ENCODE measurements around the gene C16orf78. TPM values are rescaled to one million over a fixed set of nuclear protein-coding genes. Genes with fewer than 3 reads are reported as not detected.

Gene C16orf78
- total and polyA plus RNA-seq, 2 experiments from 2014 or later = not detected

- Histone ChIP-seq H3K79me2 (no peaks in the 10 kb centered on the region), H3K9me3 (ENCODE audit: low read depth) (no peaks in the 10 kb centered on the region), H3K4me3 (no peak overlapping the region), H3K9me2 (replicated peaks; ENCODE audit: insufficient read depth) (no peaks in the 10 kb centered on the region), H3K4me1 (ENCODE audit: insufficient read depth) (no peaks in the 10 kb centered on the region), H2AFZ (no peak overlapping the region), H3K27ac (no peak overlapping the region), H3K27me3 (peaks cover 13% of the 10 kb centered on the region), H4K20me1 (ENCODE audit: insufficient read depth, poor library complexity, severe bottlenecking) (no peaks in the 10 kb centered on the region), H3K36me3 (replicated peaks; ENCODE audit: insufficient read depth, low read depth) (no peaks in the 10 kb centered on the region), H3K4me2 (no peak overlapping the region)
- DNase-seq (ENCODE audit: low spot score) = no peak
- TF ChIP-seq CTCF (IDR thresholded peaks at IDR 0.05; ENCODE audit: poor library complexity) (no peak), EZH2phosphoT487 (IDR thresholded peaks at IDR 0.05; ENCODE audit: low read depth, severe bottlenecking, unreplicated experiment) (no peak), EZH2 (IDR thresholded peaks at IDR 0.05; ENCODE audit: borderline replicate concordance) (no peak)
- WGBS (ENCODE audit: low lambda C conversion rate, missing lambda C conversion rate) = 80% methylated on average over 5 of the region's 5 CpGs
Measured at GRCh38 chr16:49437344-49437743, 63.7 kb downstream of the C16orf78 start.

- Histone ChIP-seq H3K9me2 (replicated peaks; ENCODE audit: insufficient read depth) (no peaks in the 10 kb centered on the region), H3K4me1 (ENCODE audit: insufficient read depth) (no peaks in the 10 kb centered on the region), H2AFZ (no peak overlapping the region), H3K79me2 (no peaks in the 10 kb centered on the region), H3K27ac (no peak overlapping the region), H3K36me3 (replicated peaks; ENCODE audit: insufficient read depth, low read depth) (no peaks in the 10 kb centered on the region), H4K20me1 (ENCODE audit: insufficient read depth, poor library complexity, severe bottlenecking) (no peaks in the 10 kb centered on the region), H3K9me3 (ENCODE audit: low read depth) (no peaks in the 10 kb centered on the region), H3K4me3 (no peak overlapping the region), H3K27me3 (peaks cover 16% of the 10 kb centered on the region), H3K4me2 (no peak overlapping the region)
- WGBS (ENCODE audit: low lambda C conversion rate, missing lambda C conversion rate) = 93% methylated on average over 7 of the region's 7 CpGs
- TF ChIP-seq EZH2 (IDR thresholded peaks at IDR 0.05; ENCODE audit: borderline replicate concordance) (no peak), EZH2phosphoT487 (IDR thresholded peaks at IDR 0.05; ENCODE audit: low read depth, severe bottlenecking, unreplicated experiment) (no peak), CTCF (IDR thresholded peaks at IDR 0.05; ENCODE audit: poor library complexity) (no peak)
- no peak for DNase-seq (ENCODE audit: low spot score)
Measured at GRCh38 chr16:49439050-49439449, 65.4 kb downstream of the C16orf78 start.

GRCh38 chr16:49439676-49440075 is 66.1 kb downstream of the C16orf78 start:
- WGBS (ENCODE audit: low lambda C conversion rate, missing lambda C conversion rate) = 93% methylated on average over 4 of the region's 4 CpGs
- H3K4me3 ChIP-seq = no peak overlapping the region
- no peaks in the 10 kb centered on the region for H3K36me3 ChIP-seq (replicated peaks; ENCODE audit: insufficient read depth, low read depth)
- H3K27ac ChIP-seq = no peak overlapping the region
- TF ChIP-seq EZH2 (IDR thresholded peaks at IDR 0.05; ENCODE audit: borderline replicate concordance) (no peak), EZH2phosphoT487 (IDR thresholded peaks at IDR 0.05; ENCODE audit: low read depth, severe bottlenecking, unreplicated experiment) (no peak), CTCF (IDR thresholded peaks at IDR 0.05; ENCODE audit: poor library complexity) (no peak)
- no peak overlapping the region for H3K4me2 ChIP-seq
- H3K9me3 ChIP-seq (ENCODE audit: low read depth) = no peaks in the 10 kb centered on the region
- H2AFZ ChIP-seq = no peak overlapping the region
- no peak for DNase-seq (ENCODE audit: low spot score)
- no peaks in the 10 kb centered on the region for H3K4me1 ChIP-seq (ENCODE audit: insufficient read depth)
- H3K27me3 ChIP-seq = peaks cover 16% of the 10 kb centered on the region
- H3K79me2 ChIP-seq = no peaks in the 10 kb centered on the region
- H3K9me2 ChIP-seq (replicated peaks; ENCODE audit: insufficient read depth) = no peaks in the 10 kb centered on the region
- no peaks in the 10 kb centered on the region for H4K20me1 ChIP-seq (ENCODE audit: insufficient read depth, poor library complexity, severe bottlenecking)
